GM19395 (cell line): Measurements from ENCODE around the gene DBN1.

Source experiments
- ATAC-seq: cut with Tn5 transposase; IDR thresholded peaks from one replicate; pipeline ENCODE4 v1.9.1; 2021; ENCODE audit warnings: mild to moderate bottlenecking, moderate library complexity; ENCODE audit not compliant: unreplicated experiment

DBN1 gene

GRCh38 chr5:177410575-177410974 lies 62.9 kb downstream of the DBN1 start:
- ATAC-seq: no peak

- no peak for ATAC-seq
Measured at GRCh38 chr5:177409043-177409801, 64.2 kb downstream of the DBN1 start, which contains the start of gene F12. Gene F12, minus strand, starts transcription at chr5:177409564. Its CDS starts 37 bp downstream, at chr5:177409527.
